Measurements from ENCODE around the gene ZNF207. TPM values are rescaled to one million over a fixed set of nuclear protein-coding genes. Genes with fewer than 3 reads are reported as not detected.
A peak's percentile ranks its signal among the peaks of the same experiment; 100 is the strongest.
"Not testable (repeated sequence)": the region's sequence is repeated elsewhere in the genome, so short reads cannot be mapped to it uniquely, and the experiment has no call there.

ZNF207 gene
- total RNA-seq, 2 donors from 2014 or later = 107 to 221 TPM

GRCh38 chr17:32307658-32308057 lies 42.3 kb upstream of the ZNF207 start:
- no peak for ATAC-seq (ENCODE audit: insufficient number of reproducible peaks, low FRiP score, low read depth)
- TF ChIP-seq, protein P1, sequence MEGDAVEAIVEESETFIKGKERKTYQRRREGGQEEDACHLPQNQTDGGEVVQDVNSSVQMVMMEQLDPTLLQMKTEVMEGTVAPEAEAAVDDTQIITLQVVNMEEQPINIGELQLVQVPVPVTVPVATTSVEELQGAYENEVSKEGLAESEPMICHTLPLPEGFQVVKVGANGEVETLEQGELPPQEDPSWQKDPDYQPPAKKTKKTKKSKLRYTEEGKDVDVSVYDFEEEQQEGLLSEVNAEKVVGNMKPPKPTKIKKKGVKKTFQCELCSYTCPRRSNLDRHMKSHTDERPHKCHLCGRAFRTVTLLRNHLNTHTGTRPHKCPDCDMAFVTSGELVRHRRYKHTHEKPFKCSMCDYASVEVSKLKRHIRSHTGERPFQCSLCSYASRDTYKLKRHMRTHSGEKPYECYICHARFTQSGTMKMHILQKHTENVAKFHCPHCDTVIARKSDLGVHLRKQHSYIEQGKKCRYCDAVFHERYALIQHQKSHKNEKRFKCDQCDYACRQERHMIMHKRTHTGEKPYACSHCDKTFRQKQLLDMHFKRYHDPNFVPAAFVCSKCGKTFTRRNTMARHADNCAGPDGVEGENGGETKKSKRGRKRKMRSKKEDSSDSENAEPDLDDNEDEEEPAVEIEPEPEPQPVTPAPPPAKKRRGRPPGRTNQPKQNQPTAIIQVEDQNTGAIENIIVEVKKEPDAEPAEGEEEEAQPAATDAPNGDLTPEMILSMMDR (IDR thresholded peaks at IDR 0.05) = no peak
- H3K27ac ChIP-seq = no peak overlapping the region

GRCh38 chr17:32311028-32311536 lies 38.9 kb upstream of the ZNF207 start:
- DNase-seq (ENCODE audit: low spot score) (no peak), ATAC-seq (ENCODE audit: insufficient number of reproducible peaks, low FRiP score, low read depth) (no peak)
- Histone ChIP-seq H3K9me3 (no peaks in the 10 kb centered on the region), H3K4me1 (ENCODE audit: control insufficient read depth in 1 of 2, low read depth in 2 of 2) (peaks cover 0 to 5% of the 10 kb centered on the region in 2 donors), H3K27ac (no peak overlapping the region), H3K36me3 (no peaks in the 10 kb centered on the region), H3K27me3 (replicated peaks; ENCODE audit: insufficient read depth) (no peaks in the 10 kb centered on the region), H3K4me3 (peak overlapping the region; percentile 65)
- TF ChIP-seq, protein P1 (IDR thresholded peaks at IDR 0.05) = no peak

More at GRCh38 chr17:32307658-32308057, 42.3 kb upstream of the ZNF207 start:
- Histone ChIP-seq H3K4me1 (ENCODE audit: control insufficient read depth in 1 of 2, low read depth in 2 of 2) (peaks cover 0 to 5% of the 10 kb centered on the region in 2 donors), H3K36me3 (no peaks in the 10 kb centered on the region), H3K9me3 (no peaks in the 10 kb centered on the region), H3K27me3 (replicated peaks; ENCODE audit: insufficient read depth) (no peaks in the 10 kb centered on the region), H3K4me3 (no peak overlapping the region)
- no peak for DNase-seq (ENCODE audit: low spot score)

- DNase-seq (ENCODE audit: low spot score) (no peak), ATAC-seq (ENCODE audit: insufficient number of reproducible peaks, low FRiP score, low read depth) (no peak)
- no peak overlapping the region for H3K27ac ChIP-seq
- H3K9me3 ChIP-seq = no peaks in the 10 kb centered on the region
- no peaks in the 10 kb centered on the region for H3K27me3 ChIP-seq (replicated peaks; ENCODE audit: insufficient read depth)
- no peak overlapping the region for H3K4me3 ChIP-seq
- TF ChIP-seq, protein P1 (IDR thresholded peaks at IDR 0.05) = no peak
- H3K36me3 ChIP-seq = no peaks in the 10 kb centered on the region
- H3K4me1 ChIP-seq (ENCODE audit: control insufficient read depth in 1 of 2, low read depth in 2 of 2) = peaks cover 0 to 5% of the 10 kb centered on the region in 2 donors
Measured at GRCh38 chr17:32314636-32315035, 35.3 kb upstream of the ZNF207 start.

DNA sequence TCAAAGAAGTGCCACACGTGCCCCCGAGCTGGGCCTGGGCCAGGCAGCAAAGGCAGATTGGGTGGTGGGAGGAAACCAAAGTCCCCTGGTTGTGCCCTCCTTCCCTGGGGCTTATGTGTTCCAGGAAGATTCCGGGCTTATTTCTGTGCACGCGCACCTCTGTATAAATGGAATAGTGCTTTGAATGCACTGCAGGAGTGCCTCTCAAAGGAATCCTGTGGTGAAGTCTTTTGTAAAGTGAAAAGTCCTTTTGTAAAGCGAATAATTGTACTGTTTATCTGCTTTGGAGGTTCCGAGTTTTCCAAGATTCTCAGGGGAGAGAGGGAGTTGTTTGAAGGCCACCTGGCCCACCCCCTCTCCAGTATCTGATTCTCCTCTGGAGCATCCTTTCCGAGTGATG lies 34.8 kb upstream of the ZNF207 start:
- no peak overlapping the region for H3K27ac ChIP-seq
- no peaks in the 10 kb centered on the region for H3K9me3 ChIP-seq
- ATAC-seq (ENCODE audit: insufficient number of reproducible peaks, low FRiP score, low read depth) = no peak
- no peak overlapping the region for H3K4me3 ChIP-seq
- TF ChIP-seq, protein P1 (IDR thresholded peaks at IDR 0.05) = no peak
- DNase-seq (ENCODE audit: low spot score) = no peak
- H3K36me3 ChIP-seq = no peaks in the 10 kb centered on the region
- H3K4me1 ChIP-seq (ENCODE audit: control insufficient read depth in 1 of 2, low read depth in 2 of 2) = peaks cover 0 to 5% of the 10 kb centered on the region in 2 donors
- H3K27me3 ChIP-seq (replicated peaks; ENCODE audit: insufficient read depth) = no peaks in the 10 kb centered on the region

GRCh38 chr17:32316653-32317052 lies 33.3 kb upstream of the ZNF207 start:
- not testable (repeated sequence) for H3K27me3 ChIP-seq (replicated peaks; ENCODE audit: insufficient read depth); H3K36me3 ChIP-seq; H3K27ac ChIP-seq; DNase-seq (ENCODE audit: low spot score); ATAC-seq (ENCODE audit: insufficient number of reproducible peaks, low FRiP score, low read depth); H3K4me1 ChIP-seq (ENCODE audit: control insufficient read depth in 1 of 2, low read depth in 2 of 2); H3K9me3 ChIP-seq; H3K4me3 ChIP-seq

DNA sequence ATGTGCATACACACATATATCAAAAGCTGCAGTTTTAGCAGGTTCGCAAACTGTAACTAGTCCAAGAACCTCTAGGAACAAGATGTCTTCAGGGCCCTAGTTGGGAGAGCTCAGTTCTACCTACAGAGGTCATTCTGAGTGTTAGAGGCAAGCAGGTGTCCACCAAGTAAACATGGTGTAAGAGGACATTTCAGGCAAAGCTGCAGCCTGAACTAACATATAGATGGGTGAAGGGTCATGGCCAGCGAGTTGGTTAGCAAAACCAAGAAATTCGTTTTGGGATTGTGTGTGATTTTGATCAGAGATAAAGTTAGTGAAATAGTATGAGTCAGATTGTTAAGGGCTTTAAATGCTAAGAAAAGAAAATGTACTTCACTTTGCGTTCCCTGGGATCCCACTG lies 32.6 kb upstream of the ZNF207 start:
- no peak for DNase-seq (ENCODE audit: low spot score)
- no peak overlapping the region for H3K4me3 ChIP-seq
- H3K36me3 ChIP-seq = no peaks in the 10 kb centered on the region
- ATAC-seq (ENCODE audit: insufficient number of reproducible peaks, low FRiP score, low read depth) = no peak
- no peaks in the 10 kb centered on the region for H3K4me1 ChIP-seq (ENCODE audit: control insufficient read depth in 1 of 2, low read depth in 2 of 2)
- no peaks in the 10 kb centered on the region for H3K27me3 ChIP-seq (replicated peaks; ENCODE audit: insufficient read depth)
- no peaks in the 10 kb centered on the region for H3K9me3 ChIP-seq
- TF ChIP-seq, protein P1 (IDR thresholded peaks at IDR 0.05) = no peak
- H3K27ac ChIP-seq = no peak overlapping the region

Data from thoracic aorta (tissue), 2 donors.